Loucy (cell line): ENCODE results near the gene TANGO6.

Source experiments
- EZH2phosphoT487 ChIP-seq: fragments of 200-600 bp; IDR thresholded peaks from 2 replicates; pipeline ENCODE4 v1.6.1; 2018; ENCODE audit warnings: antibody characterized with exemption, mild to moderate bottlenecking, moderate library complexity, borderline replicate concordance
- TF ChIP-seq, protein P1 (sequence below): fragments of 200-600 bp; sonication (generic); conservative IDR thresholded peaks from 2 replicates; pipeline ENCODE4 v1.5.1; 2014; ENCODE audit warnings: mild to moderate bottlenecking, antibody characterized with exemption, low read length

DNA sequence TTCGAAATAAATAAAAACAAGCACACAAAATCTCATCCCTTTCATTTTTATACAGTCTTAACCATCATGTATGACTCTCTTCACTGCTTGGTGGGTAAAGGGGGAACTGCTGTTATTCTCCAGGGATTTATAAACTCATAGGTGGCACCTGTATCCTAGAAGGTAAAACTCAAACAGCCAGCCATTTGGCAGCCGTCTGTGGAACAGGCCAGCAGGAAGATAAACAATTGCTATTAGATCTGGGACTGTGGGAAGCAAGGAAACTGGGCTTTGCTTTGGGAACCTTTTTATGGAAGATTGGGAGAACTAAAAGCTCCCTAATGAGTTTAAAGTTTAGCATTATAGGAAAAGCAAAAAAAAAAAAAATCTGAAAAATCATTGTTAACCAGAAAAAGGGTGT lies 126.0 kb downstream of the TANGO6 start:
- TF ChIP-seq, protein P1, sequence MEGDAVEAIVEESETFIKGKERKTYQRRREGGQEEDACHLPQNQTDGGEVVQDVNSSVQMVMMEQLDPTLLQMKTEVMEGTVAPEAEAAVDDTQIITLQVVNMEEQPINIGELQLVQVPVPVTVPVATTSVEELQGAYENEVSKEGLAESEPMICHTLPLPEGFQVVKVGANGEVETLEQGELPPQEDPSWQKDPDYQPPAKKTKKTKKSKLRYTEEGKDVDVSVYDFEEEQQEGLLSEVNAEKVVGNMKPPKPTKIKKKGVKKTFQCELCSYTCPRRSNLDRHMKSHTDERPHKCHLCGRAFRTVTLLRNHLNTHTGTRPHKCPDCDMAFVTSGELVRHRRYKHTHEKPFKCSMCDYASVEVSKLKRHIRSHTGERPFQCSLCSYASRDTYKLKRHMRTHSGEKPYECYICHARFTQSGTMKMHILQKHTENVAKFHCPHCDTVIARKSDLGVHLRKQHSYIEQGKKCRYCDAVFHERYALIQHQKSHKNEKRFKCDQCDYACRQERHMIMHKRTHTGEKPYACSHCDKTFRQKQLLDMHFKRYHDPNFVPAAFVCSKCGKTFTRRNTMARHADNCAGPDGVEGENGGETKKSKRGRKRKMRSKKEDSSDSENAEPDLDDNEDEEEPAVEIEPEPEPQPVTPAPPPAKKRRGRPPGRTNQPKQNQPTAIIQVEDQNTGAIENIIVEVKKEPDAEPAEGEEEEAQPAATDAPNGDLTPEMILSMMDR, result no peak
- no peak for TF ChIP-seq EZH2phosphoT487
